ENCODE measurements around the gene CNTFR.

- TF ChIP-seq POLR2A (IDR thresholded peaks at IDR 0.05; ENCODE audit: low read depth, low read length) = no peak
- no peak for TF ChIP-seq CTCF (IDR thresholded peaks at IDR 0.05 in 2 of 3, conservative IDR thresholded peaks at IDR 0.05 in 1 of 3; ENCODE audit: control insufficient read depth in 2 of 3, extremely low read depth in 1 of 3, insufficient read depth in 1 of 3, low read depth in 3 of 3, low read length in 3 of 3)
- no peak for TF ChIP-seq SP1 (IDR thresholded peaks at IDR 0.05; ENCODE audit: low read depth, low read length)
- TF ChIP-seq EP300 (IDR thresholded peaks at IDR 0.05; ENCODE audit: borderline replicate concordance in 1 of 2, control insufficient read depth in 1 of 2, low read depth in 2 of 2, low read length in 2 of 2) = no peak
- TF ChIP-seq HDAC6 (IDR thresholded peaks at IDR 0.05; ENCODE audit: unreplicated experiment) = no peak
- no peak for TF ChIP-seq YY1 (IDR thresholded peaks at IDR 0.05; ENCODE audit: low read depth, low read length)
- no peak for TF ChIP-seq HDAC2 (IDR thresholded peaks at IDR 0.05)
- no peak for TF ChIP-seq TAF1 (IDR thresholded peaks at IDR 0.05; ENCODE audit: borderline replicate concordance, low read depth, low read length)
Observed at GRCh38 chr9:34592895-34593601, 3.5 kb upstream of the CNTFR start.
